Measurements from ENCODE around the gene DHX40. TPM values are rescaled to one million over a fixed set of nuclear protein-coding genes. Genes with fewer than 3 reads are reported as not detected.

Gene DHX40
- 10 to 100 TPM; 43.0 to 47.4 (median 46.6) TPM for total RNA-seq
- total RNA-seq (2013): 50.0 TPM

GRCh38 chr17:59565171-59565958 lies at the start of gene DHX40:
Gene DHX40, plus strand, starts transcription at chr17:59565610. Its CDS starts 62 bp downstream, at chr17:59565672.
- peak within 1 kb of the TSS; percentile 72 for H3K4me3 ChIP-seq (ENCODE audit: low read length)
- peak within 1 kb of the TSS; percentile 72 for H3K27ac ChIP-seq (ENCODE audit: low read length)
- Mint-ChIP-seq H3K27me3 (ENCODE audit: low read depth in 2 of 2) (no peaks in the 10 kb centered on the region), H3K27ac (peak within 1 kb of the TSS; percentile 98 to 100), H3K4me1 (peaks cover 21 to 24% of the 10 kb centered on the region in 2 donors), H3K9me3 (no peaks in the 10 kb centered on the region), H3K4me3 (peak within 1 kb of the TSS; percentile 100), H3K36me3 (no peaks in the 10 kb centered on the region)
- peak; percentile 94 to 99 for DNase-seq
- peaks cover 11% of the 10 kb centered on the region for H3K4me1 ChIP-seq (ENCODE audit: control insufficient read depth, insufficient read depth, low read length)
- intact Hi-C loops (cut with micrococcal nuclease): loop anchor here (1.0 kb wide), 1 partner anchor 54 kb away; the partner anchor contains the start of gene CLTC
- H3K9me3 ChIP-seq (ENCODE audit: control insufficient read depth, insufficient read depth, low read length): no peaks in the 10 kb centered on the region
- no peak for TF ChIP-seq CTCF (IDR thresholded peaks at IDR 0.05)
- no peaks in the 10 kb centered on the region for H3K27me3 ChIP-seq (ENCODE audit: control insufficient read depth, insufficient read depth, low read length)
- peak; percentile 93 to 96 (median 96) for ATAC-seq
- 10% methylated on average over 62 of the region's 62 CpGs for WGBS (ENCODE audit: insufficient coverage)
- H3K36me3 ChIP-seq (ENCODE audit: control insufficient read depth, insufficient read depth, low read length): peaks cover 1% of the 10 kb centered on the region

GRCh38 chr17:59516451-59516850 lies 49.0 kb upstream of the DHX40 start:
- H3K4me1 Mint-ChIP-seq: peaks cover 3 to 5% of the 10 kb centered on the region in 2 donors
- no peak for TF ChIP-seq CTCF (IDR thresholded peaks at IDR 0.05)
- H3K36me3 Mint-ChIP-seq: no peaks in the 10 kb centered on the region
- H3K4me1 ChIP-seq (ENCODE audit: control insufficient read depth, insufficient read depth, low read length): no peaks in the 10 kb centered on the region
- H3K27me3 ChIP-seq (ENCODE audit: control insufficient read depth, insufficient read depth, low read length): peaks cover 2% of the 10 kb centered on the region
- intact Hi-C loops (cut with micrococcal nuclease): no loop called here
- H3K27me3 Mint-ChIP-seq (ENCODE audit: low read depth in 2 of 2): peaks cover 5 to 14% of the 10 kb centered on the region in 2 donors
- WGBS (ENCODE audit: insufficient coverage): 53% methylated on average over 2 of the region's 2 CpGs
- H3K4me3 ChIP-seq (ENCODE audit: low read length): no peak overlapping the region
- DNase-seq (no peak), ATAC-seq (no peak)
- no peaks in the 10 kb centered on the region for H3K9me3 ChIP-seq (ENCODE audit: control insufficient read depth, insufficient read depth, low read length)
- no peak overlapping the region for H3K27ac Mint-ChIP-seq
- no peak overlapping the region for H3K4me3 Mint-ChIP-seq
- H3K27ac ChIP-seq (ENCODE audit: low read length): no peak overlapping the region
- H3K9me3 Mint-ChIP-seq: no peaks in the 10 kb centered on the region
- no peaks in the 10 kb centered on the region for H3K36me3 ChIP-seq (ENCODE audit: control insufficient read depth, insufficient read depth, low read length)

- no peaks in the 10 kb centered on the region for H3K36me3 Mint-ChIP-seq
- 88% methylated on average over 1 of the region's 2 CpGs for WGBS (ENCODE audit: insufficient coverage)
- H3K4me3 ChIP-seq (ENCODE audit: low read length): no peak overlapping the region
- H3K27ac ChIP-seq (ENCODE audit: low read length): no peak overlapping the region
- H3K9me3 ChIP-seq (ENCODE audit: control insufficient read depth, insufficient read depth, low read length): no peaks in the 10 kb centered on the region
- H3K27me3 ChIP-seq (ENCODE audit: control insufficient read depth, insufficient read depth, low read length): peaks cover 2% of the 10 kb centered on the region
- H3K9me3 Mint-ChIP-seq: no peaks in the 10 kb centered on the region
- no peaks in the 10 kb centered on the region for H3K36me3 ChIP-seq (ENCODE audit: control insufficient read depth, insufficient read depth, low read length)
- no peak for DNase-seq
- no peak overlapping the region for H3K27ac Mint-ChIP-seq
- no peak for ATAC-seq
- TF ChIP-seq CTCF (IDR thresholded peaks at IDR 0.05): no peak
- intact Hi-C loops (cut with micrococcal nuclease): no loop called here
- H3K4me1 Mint-ChIP-seq: peaks cover 5 to 7% of the 10 kb centered on the region in 2 donors
- H3K27me3 Mint-ChIP-seq (ENCODE audit: low read depth in 2 of 2): peaks cover 7 to 18% of the 10 kb centered on the region in 2 donors
- H3K4me3 Mint-ChIP-seq: no peak overlapping the region
- H3K4me1 ChIP-seq (ENCODE audit: control insufficient read depth, insufficient read depth, low read length): no peaks in the 10 kb centered on the region
Observed at GRCh38 chr17:59519132-59519531, 46.3 kb upstream of the DHX40 start.

All from natural killer cell (primary cell).